Activated CD8-positive, alpha-beta T cell treated with anti-CD3 and anti-CD28 coated beads for 36 hours (primary cell): Measurements from ENCODE around the gene CIAO3. TPM values are rescaled to one million over a fixed set of nuclear protein-coding genes. Genes with fewer than 3 reads are reported as not detected.

ENCODE experiments used
- ATAC-seq: fragments of 200-7000 bp; cut with Tn5 transposase; one replicate; pipeline ENCODE4 v1.10.0; 2021; ENCODE audit warnings: mild to moderate bottlenecking, moderate library complexity
- CTCF ChIA-PET: fragments of 350-600 bp; sonication (Branson Sonifier 250); formaldehyde crosslinking; loops from one replicate; lab custom pipeline; 2021; ENCODE audit warnings: antibody characterized with exemption; lab: Charles Lee
- POLR2A ChIA-PET: fragments of 350-600 bp; sonication (Branson Sonifier 250); formaldehyde crosslinking; loops from one replicate; lab custom pipeline; 2021; ENCODE audit warnings: antibody characterized with exemption; lab: Charles Lee
- DNase-seq: peaks from one replicate; pipeline ENCODE4 v3.0.0-alpha.2; 2020
- H3K27ac Mint-ChIP-seq: one replicate; pipeline ENCODE4 v1.8.0; 2021; ENCODE audit warnings: mild to moderate bottlenecking, mixed read lengths
- H3K27me3 Mint-ChIP-seq: one replicate; pipeline ENCODE4 v1.8.0; 2021; ENCODE audit warnings: mixed read lengths
- H3K36me3 Mint-ChIP-seq: one replicate; pipeline ENCODE4 v1.8.0; 2021; ENCODE audit warnings: low read depth, mixed read lengths
- H3K4me1 Mint-ChIP-seq: one replicate; pipeline ENCODE4 v1.8.0; 2021; ENCODE audit warnings: low read depth, mixed read lengths
- H3K4me3 Mint-ChIP-seq: one replicate; pipeline ENCODE4 v1.8.0; 2021; ENCODE audit warnings: mild to moderate bottlenecking, moderate library complexity, mixed read lengths
- H3K9me3 Mint-ChIP-seq: one replicate; pipeline ENCODE4 v1.8.0; 2021; ENCODE audit warnings: mixed read lengths
- intact Hi-C: fragments of 100-400 bp; cut with micrococcal nuclease; formaldehyde crosslinking; loops from one replicate; pipeline ENCODE4 v1.10.0; 2022
- total RNA-seq, 2 experiments: library from RNA; stranded (reverse); gene quantifications; one replicate each; pipeline ENCODE4 v1.2.3, GENCODE V29; 2021
- TF ChIP-seq, protein P1 (sequence below): fragments of 200-600 bp; IDR thresholded peaks from one replicate; pipeline ENCODE4 v1.8.0; 2022; ENCODE audit warnings: antibody characterized with exemption, mild to moderate bottlenecking

Gene CIAO3
- total RNA-seq, 2 experiments from 2014 or later: 21.3 to 25.0 TPM

DNA sequence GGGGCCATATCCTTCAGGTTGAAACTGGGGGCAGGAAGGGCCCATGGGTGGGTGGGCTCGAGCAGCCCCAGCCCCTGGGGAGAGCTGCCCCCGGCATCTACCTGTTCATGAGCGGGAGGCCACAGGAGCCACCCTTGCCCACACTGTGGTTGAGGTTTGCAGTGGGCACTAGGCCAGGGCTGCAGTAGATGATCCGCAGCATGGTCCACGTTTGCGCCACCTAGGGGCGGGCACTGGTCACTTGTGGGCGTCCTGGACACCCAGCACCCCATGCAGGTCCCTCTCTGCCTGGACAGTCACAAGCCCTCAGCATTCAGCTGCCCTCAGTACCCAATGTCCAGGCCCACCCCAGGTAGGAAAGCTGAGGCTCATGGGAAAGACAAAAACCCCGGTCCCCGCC is 54.8 kb downstream of the CIAO3 start:
- Mint-ChIP-seq H3K9me3 (no peaks in the 10 kb centered on the region), H3K27ac (no peak overlapping the region), H3K36me3 (peaks cover 26% of the 10 kb centered on the region), H3K4me1 (peaks cover 56% of the 10 kb centered on the region), H3K27me3 (no peaks in the 10 kb centered on the region), H3K4me3 (no peak overlapping the region)
- intact Hi-C loops: no loop called here
- ATAC-seq: no peak
- POLR2A ChIA-PET: interaction anchor here (1.3 kb wide), 1 partner anchor 38 kb away, joined by 3 read pairs; no protein-coding TSS in a partner anchor
- TF ChIP-seq, protein P1, sequence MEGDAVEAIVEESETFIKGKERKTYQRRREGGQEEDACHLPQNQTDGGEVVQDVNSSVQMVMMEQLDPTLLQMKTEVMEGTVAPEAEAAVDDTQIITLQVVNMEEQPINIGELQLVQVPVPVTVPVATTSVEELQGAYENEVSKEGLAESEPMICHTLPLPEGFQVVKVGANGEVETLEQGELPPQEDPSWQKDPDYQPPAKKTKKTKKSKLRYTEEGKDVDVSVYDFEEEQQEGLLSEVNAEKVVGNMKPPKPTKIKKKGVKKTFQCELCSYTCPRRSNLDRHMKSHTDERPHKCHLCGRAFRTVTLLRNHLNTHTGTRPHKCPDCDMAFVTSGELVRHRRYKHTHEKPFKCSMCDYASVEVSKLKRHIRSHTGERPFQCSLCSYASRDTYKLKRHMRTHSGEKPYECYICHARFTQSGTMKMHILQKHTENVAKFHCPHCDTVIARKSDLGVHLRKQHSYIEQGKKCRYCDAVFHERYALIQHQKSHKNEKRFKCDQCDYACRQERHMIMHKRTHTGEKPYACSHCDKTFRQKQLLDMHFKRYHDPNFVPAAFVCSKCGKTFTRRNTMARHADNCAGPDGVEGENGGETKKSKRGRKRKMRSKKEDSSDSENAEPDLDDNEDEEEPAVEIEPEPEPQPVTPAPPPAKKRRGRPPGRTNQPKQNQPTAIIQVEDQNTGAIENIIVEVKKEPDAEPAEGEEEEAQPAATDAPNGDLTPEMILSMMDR: peak; percentile 40
- CTCF ChIA-PET: interaction anchor here (0.5 to 1.2 kb wide), 3 partner anchors 9 to 55 kb away, joined by 3 read pairs; partner anchors contain the start of genes CIAO3 and RHBDL1
- DNase-seq: no peak

DNA sequence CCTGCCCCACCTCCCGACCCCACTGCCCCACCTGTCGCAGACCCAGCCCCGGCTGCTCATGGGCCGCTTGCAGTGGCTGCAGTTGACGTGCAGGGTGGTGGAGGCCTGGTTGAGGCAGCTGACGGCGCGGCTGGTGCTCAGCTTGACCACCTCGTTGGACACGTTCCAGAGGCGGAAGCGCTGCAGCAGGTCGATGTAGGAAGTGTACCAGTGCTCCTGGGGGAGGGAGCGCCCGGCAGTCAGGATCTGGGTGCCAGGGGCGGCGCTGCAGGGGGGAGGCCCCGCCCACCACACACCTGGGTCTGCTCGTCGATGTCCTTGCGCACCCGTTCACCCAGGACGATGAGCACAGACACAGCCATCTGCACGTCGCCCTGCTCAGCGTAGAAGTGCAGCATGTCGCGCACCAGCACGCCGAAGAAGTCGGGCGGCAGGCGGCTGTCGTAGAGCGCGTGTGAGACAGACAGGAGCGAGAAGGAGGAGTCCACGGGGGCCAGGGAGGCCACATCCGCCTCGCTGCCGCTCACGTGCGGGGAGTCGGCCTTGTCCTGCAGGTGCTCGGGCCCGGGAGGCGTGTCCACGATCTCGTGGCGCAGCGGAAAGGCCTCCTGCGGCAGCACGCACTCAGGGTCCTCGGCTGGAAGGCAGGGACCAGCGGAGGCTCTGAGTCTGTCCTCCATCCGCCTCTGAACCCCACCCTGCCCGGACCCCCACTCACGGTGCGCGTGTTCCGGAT is 55.7 kb downstream of the CIAO3 start:
- POLR2A ChIA-PET: interaction anchor here (0.8 to 1.3 kb wide), 5 partner anchors 8 to 51 kb away, joined by 3 to 5 read pairs (median 4); partner anchors contain the start of gene METTL26
- Mint-ChIP-seq H3K27ac (no peak overlapping the region), H3K36me3 (peaks cover 26% of the 10 kb centered on the region), H3K9me3 (no peaks in the 10 kb centered on the region), H3K4me3 (no peak overlapping the region), H3K27me3 (no peaks in the 10 kb centered on the region), H3K4me1 (peaks cover 55% of the 10 kb centered on the region)
- CTCF ChIA-PET: interaction anchor here (1.2 kb wide), 1 partner anchor 10 kb away, joined by 3 read pairs; no protein-coding TSS in a partner anchor
- intact Hi-C loops: no loop called here
- TF ChIP-seq, protein P1: no peak
- DNase-seq (no peak), ATAC-seq (no peak)

DNA sequence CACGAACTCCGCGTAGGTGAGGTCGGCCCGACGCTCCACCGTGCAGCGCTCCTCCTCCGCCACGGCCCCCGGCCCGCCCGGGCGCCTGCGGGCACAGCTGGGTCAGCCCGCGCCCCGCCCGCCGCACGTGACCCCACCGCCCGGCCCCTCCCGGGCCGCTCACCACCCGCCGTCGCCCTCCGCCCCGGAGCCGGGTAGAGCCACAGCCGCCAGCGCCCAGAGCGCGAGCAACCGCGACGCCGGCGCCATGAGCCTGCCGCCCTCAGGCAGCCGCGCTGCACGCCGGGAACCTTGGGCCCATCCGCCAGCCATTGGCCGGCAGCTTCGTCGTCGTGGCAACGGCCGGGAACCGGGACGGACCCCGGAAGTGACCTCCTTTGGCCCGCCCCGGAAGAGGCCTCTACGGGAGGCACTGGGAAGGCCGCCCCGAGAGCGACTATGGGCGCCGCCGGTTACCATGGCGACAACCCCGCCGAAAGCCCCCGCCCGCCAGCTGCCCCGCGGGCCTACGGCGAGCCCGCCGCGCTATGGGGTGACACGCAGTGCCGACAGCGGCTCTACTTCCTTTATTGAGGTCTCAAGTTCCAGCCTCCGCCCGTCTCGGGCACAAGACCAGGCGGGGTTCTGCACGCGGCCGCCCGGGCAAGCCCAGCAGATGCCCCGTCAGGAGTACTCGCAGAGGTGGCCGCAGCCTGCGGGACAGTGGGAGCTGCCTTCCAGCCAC is 56.6 kb downstream of the CIAO3 start, which contains the start of gene JMJD8:
TSS of gene JMJD8 (minus strand) at position 264 of the 724 bp plus-strand sequence. CDS start at position 249, 15 bp downstream.
- CTCF ChIA-PET: interaction anchor here (1.0 kb wide), 1 partner anchor 32 kb away, joined by 3 read pairs; no protein-coding TSS in a partner anchor
- Mint-ChIP-seq H3K4me3 (peak within 1 kb of the TSS; percentile 83), H3K27me3 (no peaks in the 10 kb centered on the region), H3K36me3 (peaks cover 26% of the 10 kb centered on the region), H3K9me3 (no peaks in the 10 kb centered on the region), H3K4me1 (peaks cover 52% of the 10 kb centered on the region), H3K27ac (peak within 1 kb of the TSS; percentile 68)
- TF ChIP-seq, protein P1: no peak
- DNase-seq (peak; percentile 98), ATAC-seq (peak; percentile 73)
- intact Hi-C loops: no loop called here
- POLR2A ChIA-PET: interaction anchor here (0.6 to 1.7 kb wide), 10 partner anchors 9 to 158 kb away, joined by 3 to 8 read pairs (median 3); partner anchors contain the start of genes METTL26, RHBDL1 and WDR90

DNA sequence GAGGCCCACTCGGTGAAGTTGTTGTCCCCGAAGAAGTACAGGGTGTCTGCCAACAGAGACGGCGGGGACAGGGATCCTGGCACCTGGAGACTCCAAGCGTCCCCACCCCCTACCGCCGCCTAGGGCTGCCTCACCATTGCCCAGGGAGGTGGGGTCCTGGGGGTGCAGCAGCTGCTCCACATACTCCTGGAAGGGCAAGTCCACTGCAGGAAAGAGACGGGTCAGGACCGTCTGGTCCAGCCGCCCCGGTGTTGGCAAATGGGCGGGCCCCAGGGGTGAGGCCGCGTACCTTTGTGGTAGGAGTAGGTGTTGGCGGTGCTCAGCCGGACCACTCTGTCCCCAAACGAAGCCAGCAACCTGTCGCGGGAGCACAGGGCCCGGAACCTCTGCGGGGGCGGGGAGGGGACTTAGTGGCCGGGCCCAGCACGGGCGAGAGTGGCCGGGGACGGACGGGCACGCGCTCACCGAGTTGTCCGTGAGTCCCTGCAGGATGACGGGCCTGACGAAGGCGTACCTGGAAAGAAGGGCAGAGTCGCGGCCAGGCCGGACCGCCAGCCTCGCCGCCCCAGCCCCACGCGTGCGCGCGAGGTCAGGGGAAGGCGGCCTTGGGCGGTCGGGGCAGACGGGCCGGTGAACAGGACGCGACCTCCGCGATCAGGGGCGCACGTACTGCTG is 57.3 kb downstream of the CIAO3 start:
- intact Hi-C loops: no loop called here
- Mint-ChIP-seq H3K4me1 (peaks cover 48% of the 10 kb centered on the region), H3K36me3 (peaks cover 26% of the 10 kb centered on the region), H3K9me3 (no peaks in the 10 kb centered on the region), H3K27ac (peak overlapping the region; percentile 68), H3K4me3 (peak overlapping the region; percentile 83), H3K27me3 (no peaks in the 10 kb centered on the region)
- DNase-seq (no peak), ATAC-seq (no peak)
- CTCF ChIA-PET: interaction anchor here (1.0 kb wide), 1 partner anchor 32 kb away, joined by 3 read pairs; no protein-coding TSS in a partner anchor
- TF ChIP-seq, protein P1: no peak
- POLR2A ChIA-PET: interaction anchor here (0.6 to 1.7 kb wide), 7 partner anchors 9 to 158 kb away, joined by 3 to 8 read pairs (median 3); partner anchors contain the start of genes METTL26 and WDR90
